H9 (cell line): ENCODE results near the gene INPP5A. TPM values are rescaled to one million over a fixed set of nuclear protein-coding genes. Genes with fewer than 3 reads are reported as not detected.

Experiments used
- DNase-seq: peaks from one replicate; pipeline ENCODE4 v3.0.0-alpha.2; 2017
- H2AFZ ChIP-seq: one replicate; pipeline ENCODE4 v1.6.1; 2013; ENCODE audit warnings: mild to moderate bottlenecking, low read length, control low read depth, moderate library complexity
- H2AK5ac ChIP-seq: 2 replicates; pipeline ENCODE4 v1.6.1; 2013; ENCODE audit warnings: low read length, control low read depth, mixed read lengths; ENCODE audit not compliant: insufficient read length
- H2BK120ac ChIP-seq: one replicate; pipeline ENCODE4 v1.6.1; 2013; ENCODE audit warnings: low read depth, mild to moderate bottlenecking, low read length, control low read depth, inconsistent platforms; ENCODE audit not compliant: poor library complexity, severe bottlenecking
- H2BK12ac ChIP-seq: 2 replicates; pipeline ENCODE4 v1.6.1; 2013; ENCODE audit warnings: low read length, control low read depth, mixed read lengths, low read depth; ENCODE audit not compliant: insufficient read length
- H2BK15ac ChIP-seq: 2 replicates; pipeline ENCODE4 v1.6.1; 2013; ENCODE audit warnings: low read depth, low read length, control low read depth
- H2BK20ac ChIP-seq: one replicate; pipeline ENCODE4 v1.6.1; 2013; ENCODE audit warnings: low read depth, mild to moderate bottlenecking, low read length, control low read depth, inconsistent platforms; ENCODE audit not compliant: poor library complexity, severe bottlenecking
- H2BK5ac ChIP-seq: 2 replicates; pipeline ENCODE4 v1.6.1; 2013; ENCODE audit warnings: low read length, control low read depth, mixed read lengths; ENCODE audit not compliant: insufficient read length
- H3K14ac ChIP-seq: 2 replicates; pipeline ENCODE4 v1.6.1; 2013; ENCODE audit warnings: low read length, control low read depth; ENCODE audit not compliant: insufficient read depth
- H3K18ac ChIP-seq: 2 replicates; pipeline ENCODE4 v1.6.1; 2013; ENCODE audit warnings: low read depth, mild to moderate bottlenecking, mixed read lengths, low read length, control low read depth; ENCODE audit not compliant: insufficient read length
- H3K23ac ChIP-seq: 2 replicates; pipeline ENCODE4 v1.6.1; 2013; ENCODE audit warnings: low read length, control low read depth, mixed read lengths, low read depth; ENCODE audit not compliant: insufficient read length
- H3K23me2 ChIP-seq: 2 replicates; pipeline ENCODE4 v1.6.1; 2013; ENCODE audit warnings: low read depth, mild to moderate bottlenecking, mixed read lengths, low read length, control low read depth; ENCODE audit not compliant: insufficient read length, poor library complexity, severe bottlenecking
- H3K27ac ChIP-seq: 2 replicates; pipeline ENCODE4 v1.5.1; 2013; ENCODE audit warnings: low read length, control low read depth, mixed read lengths, low read depth; ENCODE audit not compliant: insufficient read length
- H3K27me3 ChIP-seq: 2 replicates; pipeline ENCODE4 v1.6.1; 2013; ENCODE audit warnings: low read length, control low read depth, inconsistent platforms; ENCODE audit not compliant: insufficient read depth
- H3K4ac ChIP-seq: 2 replicates; pipeline ENCODE4 v1.6.1; 2013; ENCODE audit warnings: low read depth, mild to moderate bottlenecking, control low read depth, inconsistent platforms, low read length, moderate library complexity
- H3K4me1 ChIP-seq: 2 replicates; pipeline ENCODE4 v1.6.1; 2013; ENCODE audit warnings: low read length, control low read depth, inconsistent platforms; ENCODE audit not compliant: insufficient read depth
- H3K4me2 ChIP-seq: 2 replicates; pipeline ENCODE4 v1.6.1; 2013; ENCODE audit warnings: low read length, control low read depth, mixed read lengths; ENCODE audit not compliant: insufficient read length, insufficient read depth
- H3K56ac ChIP-seq: 2 replicates; pipeline ENCODE4 v1.6.1; 2013; ENCODE audit warnings: low read depth, mild to moderate bottlenecking, mixed read lengths, low read length, control low read depth; ENCODE audit not compliant: insufficient read length
- H3K79me1 ChIP-seq: 2 replicates; pipeline ENCODE4 v1.6.1; 2013; ENCODE audit warnings: low read depth, mild to moderate bottlenecking, moderate library complexity, low read length, control low read depth, inconsistent platforms; ENCODE audit not compliant: insufficient read depth, poor library complexity, severe bottlenecking
- H3K79me2 ChIP-seq: 2 replicates; pipeline ENCODE4 v1.6.1; 2013; ENCODE audit warnings: low read length, control low read depth, inconsistent platforms; ENCODE audit not compliant: insufficient read depth
- H3K9ac ChIP-seq: 2 replicates; pipeline ENCODE4 v1.6.1; 2013; ENCODE audit warnings: low read length, control low read depth, mixed read lengths; ENCODE audit not compliant: insufficient read length; ENCODE audit errors: extremely low read depth
- H3K9me3 ChIP-seq: one replicate; pipeline ENCODE4 v1.6.1; 2013; ENCODE audit warnings: low read depth, low read length, inconsistent platforms; ENCODE audit not compliant: control insufficient read depth
- H3T11ph ChIP-seq: one replicate; pipeline ENCODE4 v1.6.1; 2013; ENCODE audit warnings: mild to moderate bottlenecking, low read length, control low read depth, inconsistent platforms
- H4K20me1 ChIP-seq: one replicate; pipeline ENCODE4 v1.6.1; 2013; ENCODE audit not compliant: control insufficient read depth, insufficient read length, insufficient read depth
- H4K5ac ChIP-seq: 2 replicates; pipeline ENCODE4 v1.6.1; 2013; ENCODE audit warnings: low read depth, mild to moderate bottlenecking, mixed read lengths, low read length, control low read depth; ENCODE audit not compliant: insufficient read length
- H4K8ac ChIP-seq: replicated peaks from 2 replicates; pipeline ENCODE4 v1.6.1; 2013; ENCODE audit warnings: low read length, control low read depth, mixed read lengths, low read depth; ENCODE audit not compliant: insufficient read length
- H4K91ac ChIP-seq: 2 replicates; pipeline ENCODE4 v1.6.1; 2013; ENCODE audit warnings: low read depth, mild to moderate bottlenecking, moderate library complexity, mixed read lengths, low read length, control low read depth; ENCODE audit not compliant: insufficient read length
- H3K27ac Mint-ChIP-seq, 3 experiments: 2 replicates in 2 of 3; 3 replicates in 1 of 3; pipeline ENCODE4 v1.8.0; 2020 to 2021; ENCODE audit warnings: mixed read lengths in 3 of 3, mild to moderate bottlenecking in 1 of 3, moderate library complexity in 1 of 3
- H3K27me3 Mint-ChIP-seq: 2 replicates; pipeline ENCODE4 v1.8.0; 2021; ENCODE audit warnings: low read depth, mild to moderate bottlenecking, moderate library complexity, mixed read lengths
- H3K36me3 Mint-ChIP-seq, 3 experiments: 2 replicates in 2 of 3; 3 replicates in 1 of 3; pipeline ENCODE4 v1.8.0; 2020 to 2021; ENCODE audit warnings: low read depth in 3 of 3, mixed read lengths in 3 of 3; ENCODE audit not compliant: insufficient read depth in 1 of 3
- H3K4me1 Mint-ChIP-seq, 2 experiments: 2 replicates each; pipeline ENCODE4 v1.8.0; 2020; ENCODE audit warnings: mixed read lengths in 2 of 2
- H3K4me3 Mint-ChIP-seq, 2 experiments: 2 replicates in 1 of 2; 3 replicates in 1 of 2; pipeline ENCODE4 v1.8.0; 2020 to 2021; ENCODE audit warnings: mild to moderate bottlenecking in 2 of 2, mixed read lengths in 2 of 2, moderate library complexity in 1 of 2
- H3K9me3 Mint-ChIP-seq, 2 experiments: 2 replicates in 1 of 2; 3 replicates in 1 of 2; pipeline ENCODE4 v1.8.0; 2020; ENCODE audit warnings: mild to moderate bottlenecking in 2 of 2, mixed read lengths in 2 of 2, moderate library complexity in 1 of 2
- WGBS: extraction: QIAGEN DNeasy Blood & Tissue Kit; methylation state at CpG from one replicate; pipeline ENCODE4 v1.1.7; 2013; ENCODE audit warnings: missing lambda C conversion rate, low lambda C conversion rate, mixed read lengths; ENCODE audit not compliant: insufficient read length; ENCODE audit errors: extremely low coverage; 5-methylcytosine and 5-hydroxymethylcytosine counted together
- total RNA-seq: library from RNA; stranded (reverse); gene quantifications from 2 replicates; pipeline ENCODE4 v1.2.1, GENCODE V29; 2021
- TF ChIP-seq, protein P1 (sequence below): fragments of 200-600 bp; sonication (generic); conservative IDR thresholded peaks from 3 replicates; pipeline ENCODE4 v1.8.0; 2021; ENCODE audit warnings: antibody characterized with exemption, mild to moderate bottlenecking

The INPP5A gene
- total RNA-seq, 1 experiment from 2014 or later = 17.7 TPM

DNA sequence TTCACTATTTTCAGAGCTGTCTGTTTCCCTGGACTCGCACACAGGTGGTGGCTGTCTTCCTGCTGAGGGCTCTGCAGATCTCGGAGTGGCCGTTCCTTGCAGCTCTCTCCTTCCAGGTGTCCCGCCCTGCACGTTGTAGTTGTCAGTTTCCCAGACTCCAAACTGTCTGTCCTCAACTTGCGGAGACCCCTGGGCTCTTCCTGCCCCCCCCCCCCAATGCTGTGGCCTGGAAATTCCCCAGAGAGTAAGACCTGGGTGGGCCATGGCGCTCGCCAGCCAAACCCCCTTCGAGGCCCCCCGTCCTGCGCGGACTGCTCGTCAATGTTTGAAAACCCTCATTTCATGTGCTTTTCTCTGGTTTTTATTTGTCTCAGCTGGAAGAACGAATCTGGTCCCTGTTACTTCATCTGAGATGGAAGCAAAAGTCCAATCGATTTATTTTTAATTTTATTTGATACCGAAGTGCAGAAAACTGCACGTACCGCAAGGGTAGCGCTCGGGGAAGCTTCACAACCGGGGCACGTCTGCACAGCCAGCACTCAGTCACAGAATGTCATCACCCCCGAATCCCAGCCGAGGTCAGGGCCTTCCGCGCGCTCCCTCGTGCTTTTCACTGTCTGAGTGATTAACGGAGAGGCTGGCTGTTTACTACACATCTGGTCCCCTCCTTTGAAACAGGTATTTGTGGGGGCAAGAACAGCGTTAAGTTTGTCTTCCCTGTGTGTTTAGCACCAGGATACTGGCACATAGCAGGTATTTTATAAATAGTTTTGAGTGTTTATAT, 294.8 kb downstream of the INPP5A start:
- no CpG with 5 or more reads among the region's 30 CpGs for WGBS
- Histone ChIP-seq H2BK5ac (no peak overlapping the region), H3K23ac (no peak overlapping the region), H2AK5ac (no peak overlapping the region), H3K9me3 (no peaks in the 10 kb centered on the region), H2AFZ (no peak overlapping the region), H2BK20ac (no peak overlapping the region), H3K56ac (no peak overlapping the region), H2BK12ac (no peak overlapping the region), H3K23me2 (no peaks in the 10 kb centered on the region), H3K14ac (no peak overlapping the region), H3K27me3 (no peaks in the 10 kb centered on the region), H4K8ac (no peak overlapping the region), H3K79me2 (no peaks in the 10 kb centered on the region), H4K20me1 (no peaks in the 10 kb centered on the region), H3K9ac (no peak overlapping the region), H3K79me1 (no peaks in the 10 kb centered on the region), H2BK15ac (no peak overlapping the region), H3K27ac (no peak overlapping the region), H3K4ac (no peak overlapping the region), H4K5ac (no peak overlapping the region), H4K91ac (no peak overlapping the region), H2BK120ac (no peak overlapping the region), H3K4me2 (no peak overlapping the region), H3K4me1 (no peaks in the 10 kb centered on the region), H3T11ph (no peak overlapping the region), H3K18ac (no peak overlapping the region)
- peaks cover 11% of the 10 kb centered on the region for H3K27me3 Mint-ChIP-seq
- DNase-seq = no peak
- TF ChIP-seq, protein P1, sequence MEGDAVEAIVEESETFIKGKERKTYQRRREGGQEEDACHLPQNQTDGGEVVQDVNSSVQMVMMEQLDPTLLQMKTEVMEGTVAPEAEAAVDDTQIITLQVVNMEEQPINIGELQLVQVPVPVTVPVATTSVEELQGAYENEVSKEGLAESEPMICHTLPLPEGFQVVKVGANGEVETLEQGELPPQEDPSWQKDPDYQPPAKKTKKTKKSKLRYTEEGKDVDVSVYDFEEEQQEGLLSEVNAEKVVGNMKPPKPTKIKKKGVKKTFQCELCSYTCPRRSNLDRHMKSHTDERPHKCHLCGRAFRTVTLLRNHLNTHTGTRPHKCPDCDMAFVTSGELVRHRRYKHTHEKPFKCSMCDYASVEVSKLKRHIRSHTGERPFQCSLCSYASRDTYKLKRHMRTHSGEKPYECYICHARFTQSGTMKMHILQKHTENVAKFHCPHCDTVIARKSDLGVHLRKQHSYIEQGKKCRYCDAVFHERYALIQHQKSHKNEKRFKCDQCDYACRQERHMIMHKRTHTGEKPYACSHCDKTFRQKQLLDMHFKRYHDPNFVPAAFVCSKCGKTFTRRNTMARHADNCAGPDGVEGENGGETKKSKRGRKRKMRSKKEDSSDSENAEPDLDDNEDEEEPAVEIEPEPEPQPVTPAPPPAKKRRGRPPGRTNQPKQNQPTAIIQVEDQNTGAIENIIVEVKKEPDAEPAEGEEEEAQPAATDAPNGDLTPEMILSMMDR = no peak
- no peak overlapping the region for H3K4me3 Mint-ChIP-seq
- H3K4me1 Mint-ChIP-seq = peaks cover 0 to 4% of the 10 kb centered on the region in 2 experiments; a peak in 1 of 4 replicates
- peaks cover 11 to 26% of the 10 kb centered on the region in 2 experiments for H3K9me3 Mint-ChIP-seq
- no peak overlapping the region for H3K27ac Mint-ChIP-seq
- peaks cover 0 to 4% (median 0%) of the 10 kb centered on the region in 3 experiments; a peak in 3 of 7 replicates for H3K36me3 Mint-ChIP-seq

Other genes starting within 250 kb of the INPP5A start
- gene STK32C, start 229.8 kb upstream of the INPP5A start, total RNA-seq = 11.3 and 13.1 TPM in 2 replicates
- gene LRRC27, start 205.6 kb upstream of the INPP5A start, total RNA-seq = 1.9 and 2.7 TPM in 2 replicates
- 9.5 and 10.0 TPM in 2 replicates for gene PWWP2B, start 140.6 kb upstream of the INPP5A start, total RNA-seq
- gene NKX6-2, start 248.4 kb downstream of the INPP5A start, total RNA-seq = 0.13 TPM in 2 replicates